GM19239 (cell line): ENCODE data around the gene PDE10A.

Experiments used
- DNase-seq: peaks from one replicate; pipeline ENCODE4 v3.0.0; 2011; ENCODE audit warnings: low spot score; ENCODE audit not compliant: insufficient read length
- FAIRE-seq: peaks from 2 replicates; lab custom pipeline; 2011; peaks lifted over from hg19 to GRCh38; lab: Jason Lieb, UNC

Gene PDE10A

GRCh38 chr6:165658395-165659058 is 4.5 kb downstream of the PDE10A start:
- FAIRE-seq (no peak), DNase-seq (no peak)

- DNase-seq (no peak), FAIRE-seq (no peak)
Measured at GRCh38 chr6:165657325-165657680, 5.7 kb downstream of the PDE10A start.

- DNase-seq (no peak), FAIRE-seq (no peak)
Measured at GRCh38 chr6:165656581-165657324, 6.3 kb downstream of the PDE10A start.

GRCh38 chr6:165655191-165655590 is 7.8 kb downstream of the PDE10A start:
- DNase-seq (no peak), FAIRE-seq (no peak)

GRCh38 chr6:165654144-165654543 is 8.9 kb downstream of the PDE10A start:
- DNase-seq (no peak), FAIRE-seq (no peak)

- no peak for DNase-seq
- FAIRE-seq = no peak
Measured at GRCh38 chr6:165653607-165654006, 9.4 kb downstream of the PDE10A start.

GRCh38 chr6:165653196-165653595 is 9.8 kb downstream of the PDE10A start:
- DNase-seq = no peak
- FAIRE-seq = no peak

- DNase-seq = no peak
- no peak for FAIRE-seq
Measured at GRCh38 chr6:165652766-165653165, 10.3 kb downstream of the PDE10A start.

- FAIRE-seq (no peak), DNase-seq (no peak)
Measured at GRCh38 chr6:165649166-165650137, 13.6 kb downstream of the PDE10A start.

GRCh38 chr6:165647041-165647440 is 16.0 kb downstream of the PDE10A start:
- no peak for DNase-seq
- no peak for FAIRE-seq

GRCh38 chr6:165645919-165646318 is 17.1 kb downstream of the PDE10A start:
- FAIRE-seq = no peak
- no peak for DNase-seq

GRCh38 chr6:165644586-165645266 is 18.3 kb downstream of the PDE10A start:
- FAIRE-seq (no peak), DNase-seq (no peak)

- no peak for FAIRE-seq
Measured at GRCh38 chr6:165643015-165643414, 20.0 kb downstream of the PDE10A start.

GRCh38 chr6:165641672-165642156 is 21.3 kb downstream of the PDE10A start:
- no peak for DNase-seq
- FAIRE-seq = no peak

More at GRCh38 chr6:165643015-165643414, 20.0 kb downstream of the PDE10A start:
- no peak for DNase-seq

- DNase-seq = no peak
- FAIRE-seq = no peak
Measured at GRCh38 chr6:165640806-165641205, 22.2 kb downstream of the PDE10A start.

GRCh38 chr6:165638530-165638929 is 24.5 kb downstream of the PDE10A start:
- FAIRE-seq (no peak), DNase-seq (no peak)

GRCh38 chr6:165637586-165637985 is 25.5 kb downstream of the PDE10A start:
- FAIRE-seq (no peak), DNase-seq (no peak)

- DNase-seq (no peak), FAIRE-seq (no peak)
Measured at GRCh38 chr6:165636402-165637048, 26.5 kb downstream of the PDE10A start.

GRCh38 chr6:165635965-165636364 is 27.1 kb downstream of the PDE10A start:
- FAIRE-seq (no peak), DNase-seq (no peak)
